ENCODE measurements around the gene HEPACAM2. TPM values are rescaled to one million over a fixed set of nuclear protein-coding genes. Genes with fewer than 3 reads are reported as not detected.

The HEPACAM2 gene
- total and polyA plus RNA-seq, 2 of the 8 experiments (the other 6 are each of a cell fraction or from before 2014, with no cell fraction given): not detected

- no peak for TF ChIP-seq NANOG (IDR thresholded peaks at IDR 0.05; ENCODE audit: insufficient read depth, low read depth, low read length, poor library complexity, severe bottlenecking)
These were observed 78.1 kb downstream of the HEPACAM2 start, which contains the start of gene SAMD9L (continued) for GRCh38 chr7:93148144-93148543.
